Hepatocyte (in vitro differentiated cells): ENCODE results near the gene PRR23E. TPM values are rescaled to one million over a fixed set of nuclear protein-coding genes. Genes with fewer than 3 reads are reported as not detected.

ENCODE experiments used
- DNase-seq: peaks from one replicate; pipeline ENCODE4 v3.0.0-alpha.2; 2016; ENCODE audit warnings: low spot score
- H2AFZ ChIP-seq: fragments of 200-600 bp; sonication (generic); 2 replicates; pipeline ENCODE4 v1.6.0; 2016; ENCODE audit warnings: antibody characterized with exemption, mild to moderate bottlenecking
- H3K27ac ChIP-seq: fragments of 200-600 bp; sonication (generic); 2 replicates; pipeline ENCODE4 v1.5.1; 2016; ENCODE audit warnings: mild to moderate bottlenecking
- H3K27me3 ChIP-seq: fragments of 200-600 bp; sonication (generic); 2 replicates; pipeline ENCODE4 v1.6.1; 2016
- H3K36me3 ChIP-seq: fragments of 200-600 bp; sonication (generic); replicated peaks from 2 replicates; pipeline ENCODE4 v1.5.1; 2016; ENCODE audit warnings: low read depth; ENCODE audit not compliant: insufficient read depth
- H3K4me1 ChIP-seq: fragments of 200-600 bp; sonication (generic); 2 replicates; pipeline ENCODE4 v1.5.1; 2016; ENCODE audit warnings: mild to moderate bottlenecking, moderate library complexity; ENCODE audit not compliant: insufficient read depth
- H3K4me2 ChIP-seq: fragments of 200-600 bp; sonication (generic); 2 replicates; pipeline ENCODE4 v1.6.0; 2016
- H3K4me3 ChIP-seq: fragments of 200-600 bp; sonication (generic); 2 replicates; pipeline ENCODE4 v1.5.1; 2016; ENCODE audit warnings: mild to moderate bottlenecking
- H3K79me2 ChIP-seq: fragments of 200-600 bp; sonication (generic); 2 replicates; pipeline ENCODE4 v1.6.0; 2017; ENCODE audit warnings: mild to moderate bottlenecking
- H3K9me2 ChIP-seq: fragments of 200-600 bp; sonication (generic); replicated peaks from 2 replicates; pipeline ENCODE4 v1.6.0; 2017; ENCODE audit warnings: mild to moderate bottlenecking; ENCODE audit not compliant: insufficient read depth
- H3K9me3 ChIP-seq: fragments of 200-600 bp; sonication (generic); 2 replicates; pipeline ENCODE4 v1.5.1; 2016; ENCODE audit warnings: low read depth, mild to moderate bottlenecking
- H4K20me1 ChIP-seq: fragments of 200-600 bp; sonication (generic); 2 replicates; pipeline ENCODE4 v1.6.0; 2016; ENCODE audit warnings: mild to moderate bottlenecking; ENCODE audit not compliant: insufficient read depth, poor library complexity, severe bottlenecking
- EZH2 ChIP-seq: fragments of 200-600 bp; sonication (generic); IDR thresholded peaks from 2 replicates; pipeline ENCODE4 v1.6.1; 2016; ENCODE audit warnings: antibody characterized with exemption, mild to moderate bottlenecking, borderline replicate concordance
- EZH2phosphoT487 ChIP-seq: fragments of 200-600 bp; sonication (generic); IDR thresholded peaks from one replicate; pipeline ENCODE4 v1.6.1; 2018; ENCODE audit warnings: antibody characterized with exemption, mild to moderate bottlenecking, low read depth, moderate library complexity; ENCODE audit not compliant: unreplicated experiment, severe bottlenecking
- WGBS: methylation state at CpG from one replicate; pipeline ENCODE4 v1.1.6; 2016; ENCODE audit warnings: low lambda C conversion rate; ENCODE audit errors: missing lambda C conversion rate; 5-methylcytosine and 5-hydroxymethylcytosine counted together
- polyA plus RNA-seq: library from polyadenylated mRNA; unstranded; fragments of >200 nt; fragmentation: Nextera tagmentation; extraction: Ambion mirVana; gene quantifications from 2 replicates; pipeline ENCODE4 v1.2.1, GENCODE V29; 2016
- total RNA-seq: library from RNA; depleted of rRNA; stranded (reverse); fragments of >200 nt; gene quantifications from 2 replicates; pipeline ENCODE4 v1.2.3, GENCODE V29; 2014
- TF ChIP-seq, protein P1 (sequence below): fragments of 200-600 bp; sonication (generic); IDR thresholded peaks from 2 replicates; pipeline ENCODE4 v1.5.1; 2016; ENCODE audit warnings: antibody characterized with exemption, mild to moderate bottlenecking; ENCODE audit not compliant: poor library complexity

Gene PRR23E
- total and polyA plus RNA-seq, 2 experiments from 2014 or later = not detected

DNA sequence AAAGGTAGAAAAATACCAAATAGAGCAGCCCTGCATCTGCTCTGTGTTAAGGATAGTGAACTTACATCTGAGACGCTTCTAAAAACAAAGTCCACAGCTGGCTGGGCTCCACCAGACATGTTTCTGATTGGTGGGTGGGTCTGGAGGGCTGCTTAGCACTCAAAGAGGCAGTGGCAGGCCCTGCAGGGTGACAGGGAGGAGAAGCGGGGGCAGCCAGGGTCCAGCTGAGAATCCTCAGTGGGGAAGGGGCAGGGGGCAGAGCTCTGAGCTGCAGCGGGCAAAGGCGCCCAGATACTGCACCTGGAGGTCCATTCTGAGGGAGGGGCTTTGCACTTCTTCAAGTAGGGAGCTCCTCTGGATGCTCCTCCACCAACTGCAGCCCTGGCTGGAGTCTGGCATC is 28.1 kb downstream of the PRR23E start:
- no peak overlapping the region for H3K4me3 ChIP-seq
- H2AFZ ChIP-seq = no peak overlapping the region
- 79% methylated on average over 4 of the region's 4 CpGs for WGBS
- H3K79me2 ChIP-seq = no peaks in the 10 kb centered on the region
- H4K20me1 ChIP-seq = no peaks in the 10 kb centered on the region
- H3K36me3 ChIP-seq = no peaks in the 10 kb centered on the region
- H3K4me2 ChIP-seq = no peak overlapping the region
- no peaks in the 10 kb centered on the region for H3K4me1 ChIP-seq
- no peaks in the 10 kb centered on the region for H3K9me2 ChIP-seq
- peaks cover 3% of the 10 kb centered on the region for H3K9me3 ChIP-seq
- DNase-seq = no peak
- H3K27me3 ChIP-seq = peaks cover 12% of the 10 kb centered on the region
- no peak overlapping the region for H3K27ac ChIP-seq
- TF ChIP-seq EZH2 = no peak
- TF ChIP-seq, protein P1, sequence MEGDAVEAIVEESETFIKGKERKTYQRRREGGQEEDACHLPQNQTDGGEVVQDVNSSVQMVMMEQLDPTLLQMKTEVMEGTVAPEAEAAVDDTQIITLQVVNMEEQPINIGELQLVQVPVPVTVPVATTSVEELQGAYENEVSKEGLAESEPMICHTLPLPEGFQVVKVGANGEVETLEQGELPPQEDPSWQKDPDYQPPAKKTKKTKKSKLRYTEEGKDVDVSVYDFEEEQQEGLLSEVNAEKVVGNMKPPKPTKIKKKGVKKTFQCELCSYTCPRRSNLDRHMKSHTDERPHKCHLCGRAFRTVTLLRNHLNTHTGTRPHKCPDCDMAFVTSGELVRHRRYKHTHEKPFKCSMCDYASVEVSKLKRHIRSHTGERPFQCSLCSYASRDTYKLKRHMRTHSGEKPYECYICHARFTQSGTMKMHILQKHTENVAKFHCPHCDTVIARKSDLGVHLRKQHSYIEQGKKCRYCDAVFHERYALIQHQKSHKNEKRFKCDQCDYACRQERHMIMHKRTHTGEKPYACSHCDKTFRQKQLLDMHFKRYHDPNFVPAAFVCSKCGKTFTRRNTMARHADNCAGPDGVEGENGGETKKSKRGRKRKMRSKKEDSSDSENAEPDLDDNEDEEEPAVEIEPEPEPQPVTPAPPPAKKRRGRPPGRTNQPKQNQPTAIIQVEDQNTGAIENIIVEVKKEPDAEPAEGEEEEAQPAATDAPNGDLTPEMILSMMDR = no peak
- TF ChIP-seq EZH2phosphoT487 = no peak

DNA sequence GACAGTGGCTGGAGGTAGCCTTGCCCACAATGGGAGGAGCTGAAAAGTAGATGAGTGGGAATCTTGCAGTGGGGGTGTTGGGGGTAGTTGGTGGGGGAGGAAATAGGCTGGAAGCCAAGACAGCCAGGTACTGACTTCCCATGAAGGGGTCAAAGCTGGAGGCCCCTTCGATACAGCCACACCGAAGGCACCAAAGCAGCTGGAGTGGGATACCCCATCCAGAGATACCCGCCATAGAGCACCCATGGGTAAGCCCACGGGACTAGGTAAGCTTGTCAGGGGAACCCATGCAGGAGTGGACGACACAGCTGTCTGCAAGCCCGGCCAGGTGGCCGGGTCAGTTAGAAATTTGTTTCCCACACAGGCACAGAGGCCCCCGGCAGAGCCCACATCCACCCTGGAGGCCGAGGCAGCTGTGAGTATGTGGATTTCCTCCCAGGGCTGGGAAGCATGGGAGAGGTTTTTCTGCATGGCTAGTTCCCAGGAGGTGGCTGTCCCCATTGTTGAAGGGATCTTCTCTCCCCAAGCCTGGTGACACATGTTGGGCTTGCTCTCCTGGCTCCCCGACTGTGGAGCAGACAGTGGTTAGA is 28.6 kb downstream of the PRR23E start:
- Histone ChIP-seq H3K4me2 (no peak overlapping the region), H4K20me1 (no peaks in the 10 kb centered on the region), H3K27ac (no peak overlapping the region), H3K9me3 (peaks cover 3% of the 10 kb centered on the region), H2AFZ (no peak overlapping the region), H3K79me2 (no peaks in the 10 kb centered on the region), H3K27me3 (peaks cover 12% of the 10 kb centered on the region), H3K4me1 (no peaks in the 10 kb centered on the region), H3K4me3 (no peak overlapping the region), H3K36me3 (no peaks in the 10 kb centered on the region), H3K9me2 (no peaks in the 10 kb centered on the region)
- DNase-seq = no peak
- WGBS = 85% methylated on average over 10 of the region's 10 CpGs
- TF ChIP-seq EZH2phosphoT487 = no peak
- TF ChIP-seq, protein P1 = no peak
- TF ChIP-seq EZH2 = no peak

DNA sequence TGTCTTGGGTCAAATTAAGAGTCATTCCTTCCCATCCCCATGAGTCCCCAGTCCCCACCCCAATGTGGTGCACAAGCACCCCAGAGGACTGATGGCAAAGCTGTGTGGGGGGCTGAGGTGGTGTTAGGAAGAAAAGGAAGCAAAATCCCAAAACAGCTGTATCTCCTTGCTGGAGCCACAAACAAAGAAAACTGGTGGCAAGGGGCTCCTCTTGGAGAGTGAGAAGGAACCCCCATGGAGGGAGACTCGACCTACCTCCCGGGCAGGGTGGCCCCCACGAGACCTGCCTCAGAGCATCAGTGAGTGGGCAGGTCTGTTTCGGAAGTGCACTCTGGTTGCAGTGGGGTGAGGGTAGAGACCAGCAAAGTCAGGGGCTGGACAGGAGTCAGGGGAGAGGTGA is 29.2 kb downstream of the PRR23E start:
- WGBS = 83% methylated on average over 4 of the region's 4 CpGs
- Histone ChIP-seq H3K4me3 (no peak overlapping the region), H3K9me3 (peaks cover 3% of the 10 kb centered on the region), H3K36me3 (no peaks in the 10 kb centered on the region), H2AFZ (no peak overlapping the region), H3K27ac (no peak overlapping the region), H4K20me1 (no peaks in the 10 kb centered on the region), H3K9me2 (no peaks in the 10 kb centered on the region), H3K4me1 (no peaks in the 10 kb centered on the region), H3K4me2 (no peak overlapping the region), H3K27me3 (peaks cover 8% of the 10 kb centered on the region), H3K79me2 (no peaks in the 10 kb centered on the region)
- TF ChIP-seq, protein P1 = no peak
- TF ChIP-seq EZH2phosphoT487 = no peak
- TF ChIP-seq EZH2 = no peak
- no peak for DNase-seq

DNA sequence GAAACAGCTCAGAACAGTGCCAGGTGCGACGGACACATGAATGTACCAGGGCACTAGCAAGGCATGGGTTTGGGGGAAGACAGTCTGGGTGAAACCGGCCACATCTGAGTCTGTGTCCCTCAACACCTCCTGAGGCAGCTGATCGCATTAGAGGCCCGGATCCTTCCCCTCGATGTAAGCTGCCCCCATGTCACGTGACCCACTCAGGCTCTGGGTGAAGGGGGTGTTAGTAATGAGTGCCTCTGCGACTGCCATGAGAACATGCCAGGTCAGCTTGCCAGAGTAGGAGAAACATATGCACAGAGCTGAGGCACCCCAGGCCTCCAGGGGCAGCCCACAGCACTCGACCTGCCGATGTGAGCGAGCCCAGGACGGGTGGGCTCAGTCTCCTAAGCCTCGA is 29.7 kb downstream of the PRR23E start:
- no peak for DNase-seq
- TF ChIP-seq, protein P1 = no peak
- TF ChIP-seq EZH2 (no peak), EZH2phosphoT487 (no peak)
- Histone ChIP-seq H4K20me1 (no peaks in the 10 kb centered on the region), H3K9me3 (peaks cover 3% of the 10 kb centered on the region), H3K4me2 (no peak overlapping the region), H3K27me3 (peaks cover 3% of the 10 kb centered on the region), H3K4me3 (no peak overlapping the region), H3K36me3 (no peaks in the 10 kb centered on the region), H3K27ac (no peak overlapping the region), H2AFZ (no peak overlapping the region), H3K9me2 (no peaks in the 10 kb centered on the region), H3K4me1 (no peaks in the 10 kb centered on the region), H3K79me2 (no peaks in the 10 kb centered on the region)
- WGBS = 81% methylated on average over 13 of the region's 13 CpGs
